KMS-11 (cell line): Measurements from ENCODE around the gene RNF19B.

Experiments
- H2AFZ ChIP-seq: fragments of 200-600 bp; sonication (generic); 2 replicates; pipeline ENCODE4 v1.6.1; 2016; ENCODE audit warnings: antibody characterized with exemption, mixed run types, low read depth
- H3K27ac ChIP-seq: fragments of 200-600 bp; sonication (generic); 2 replicates; pipeline ENCODE4 v1.6.1; 2016; ENCODE audit warnings: mild to moderate bottlenecking, mixed run types
- H3K27me3 ChIP-seq: fragments of 200-600 bp; sonication (generic); 2 replicates; pipeline ENCODE4 v1.6.1; 2017; ENCODE audit warnings: mild to moderate bottlenecking, low read depth, mixed run types, moderate library complexity; ENCODE audit not compliant: insufficient read depth
- H3K36me3 ChIP-seq: fragments of 200-600 bp; sonication (generic); 2 replicates; pipeline ENCODE4 v1.6.1; 2017; ENCODE audit warnings: mild to moderate bottlenecking, mixed run types; ENCODE audit not compliant: insufficient read depth
- H3K4me1 ChIP-seq: fragments of 200-600 bp; sonication (generic); 2 replicates; pipeline ENCODE4 v1.6.1; 2016; ENCODE audit warnings: mild to moderate bottlenecking, low read depth, mixed run types; ENCODE audit not compliant: poor library complexity, severe bottlenecking
- H3K4me2 ChIP-seq: fragments of 200-600 bp; sonication (generic); 2 replicates; pipeline ENCODE4 v1.7.0; 2016; ENCODE audit warnings: mild to moderate bottlenecking, mixed run types
- H3K4me3 ChIP-seq: fragments of 200-600 bp; sonication (generic); IDR thresholded peaks from 2 replicates; pipeline ENCODE4 v1.6.1; 2017; ENCODE audit warnings: low read depth, low read length, mixed read lengths; ENCODE audit not compliant: insufficient read depth
- H3K79me2 ChIP-seq: fragments of 200-600 bp; sonication (generic); 2 replicates; pipeline ENCODE4 v1.6.1; 2016; ENCODE audit warnings: low read depth, mixed run types; ENCODE audit not compliant: insufficient read depth
- H3K9ac ChIP-seq: fragments of 200-600 bp; sonication (generic); 2 replicates; pipeline ENCODE4 v1.6.1; 2016; ENCODE audit warnings: mild to moderate bottlenecking, mixed run types
- H4K20me1 ChIP-seq: fragments of 200-600 bp; sonication (generic); 2 replicates; pipeline ENCODE4 v1.6.1; 2016; ENCODE audit warnings: mild to moderate bottlenecking, mixed run types; ENCODE audit not compliant: insufficient read depth
- TF ChIP-seq, protein P1 (sequence below): fragments of 200-600 bp; sonication (generic); conservative IDR thresholded peaks from 2 replicates; pipeline ENCODE4 v1.6.1; 2017; ENCODE audit warnings: low read depth, mild to moderate bottlenecking, antibody characterized with exemption, low read length, moderate library complexity, mixed read lengths

RNF19B gene

DNA sequence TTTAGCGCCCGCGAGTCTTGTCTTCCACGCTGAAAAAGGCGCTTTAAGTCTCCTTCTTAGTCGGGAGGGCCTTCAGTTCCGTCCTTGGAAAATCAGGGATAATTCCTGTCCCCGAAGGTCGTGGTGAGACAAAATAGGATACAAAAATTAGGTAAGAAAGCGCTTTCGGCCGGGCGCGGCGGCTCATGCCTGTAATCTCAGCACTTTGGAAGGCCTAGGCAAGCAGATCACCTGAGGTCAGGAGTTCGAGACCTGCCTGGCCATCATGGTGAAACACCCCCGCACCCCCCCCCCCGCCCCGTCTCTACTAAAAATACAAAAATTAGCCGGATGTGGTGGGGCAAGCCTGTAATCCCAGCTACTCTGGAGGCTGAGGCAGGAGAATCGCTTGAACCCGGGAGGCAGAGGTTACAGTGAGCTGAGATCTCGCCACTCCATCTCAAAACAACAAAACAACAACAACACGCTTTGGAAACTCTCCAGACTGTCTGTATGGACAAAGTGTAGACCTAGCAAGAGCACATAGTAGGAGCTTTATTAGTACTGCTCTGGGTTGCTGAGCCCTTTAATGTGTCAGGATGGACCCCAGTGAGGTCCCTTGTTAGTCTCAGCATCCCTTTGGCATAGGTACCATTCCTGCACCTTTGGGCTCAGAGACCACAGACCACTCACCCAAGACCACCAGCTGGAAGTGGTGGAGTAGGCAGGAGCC is 62.6 kb downstream of the RNF19B start:
- H3K36me3 ChIP-seq, result no peaks in the 10 kb centered on the region
- H3K4me3 ChIP-seq, result no peak overlapping the region
- peak overlapping the region; percentile 76 for H2AFZ ChIP-seq
- peak overlapping the region; percentile 44; the same call in 1 of the 2 replicates for H3K9ac ChIP-seq
- TF ChIP-seq, protein P1, sequence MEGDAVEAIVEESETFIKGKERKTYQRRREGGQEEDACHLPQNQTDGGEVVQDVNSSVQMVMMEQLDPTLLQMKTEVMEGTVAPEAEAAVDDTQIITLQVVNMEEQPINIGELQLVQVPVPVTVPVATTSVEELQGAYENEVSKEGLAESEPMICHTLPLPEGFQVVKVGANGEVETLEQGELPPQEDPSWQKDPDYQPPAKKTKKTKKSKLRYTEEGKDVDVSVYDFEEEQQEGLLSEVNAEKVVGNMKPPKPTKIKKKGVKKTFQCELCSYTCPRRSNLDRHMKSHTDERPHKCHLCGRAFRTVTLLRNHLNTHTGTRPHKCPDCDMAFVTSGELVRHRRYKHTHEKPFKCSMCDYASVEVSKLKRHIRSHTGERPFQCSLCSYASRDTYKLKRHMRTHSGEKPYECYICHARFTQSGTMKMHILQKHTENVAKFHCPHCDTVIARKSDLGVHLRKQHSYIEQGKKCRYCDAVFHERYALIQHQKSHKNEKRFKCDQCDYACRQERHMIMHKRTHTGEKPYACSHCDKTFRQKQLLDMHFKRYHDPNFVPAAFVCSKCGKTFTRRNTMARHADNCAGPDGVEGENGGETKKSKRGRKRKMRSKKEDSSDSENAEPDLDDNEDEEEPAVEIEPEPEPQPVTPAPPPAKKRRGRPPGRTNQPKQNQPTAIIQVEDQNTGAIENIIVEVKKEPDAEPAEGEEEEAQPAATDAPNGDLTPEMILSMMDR, result no peak
- H3K27me3 ChIP-seq, result no peaks in the 10 kb centered on the region
- H3K4me1 ChIP-seq, result no peaks in the 10 kb centered on the region
- no peaks in the 10 kb centered on the region for H4K20me1 ChIP-seq
- no peaks in the 10 kb centered on the region for H3K79me2 ChIP-seq
- no peak overlapping the region for H3K27ac ChIP-seq
- peak overlapping the region; percentile 68 for H3K4me2 ChIP-seq

DNA sequence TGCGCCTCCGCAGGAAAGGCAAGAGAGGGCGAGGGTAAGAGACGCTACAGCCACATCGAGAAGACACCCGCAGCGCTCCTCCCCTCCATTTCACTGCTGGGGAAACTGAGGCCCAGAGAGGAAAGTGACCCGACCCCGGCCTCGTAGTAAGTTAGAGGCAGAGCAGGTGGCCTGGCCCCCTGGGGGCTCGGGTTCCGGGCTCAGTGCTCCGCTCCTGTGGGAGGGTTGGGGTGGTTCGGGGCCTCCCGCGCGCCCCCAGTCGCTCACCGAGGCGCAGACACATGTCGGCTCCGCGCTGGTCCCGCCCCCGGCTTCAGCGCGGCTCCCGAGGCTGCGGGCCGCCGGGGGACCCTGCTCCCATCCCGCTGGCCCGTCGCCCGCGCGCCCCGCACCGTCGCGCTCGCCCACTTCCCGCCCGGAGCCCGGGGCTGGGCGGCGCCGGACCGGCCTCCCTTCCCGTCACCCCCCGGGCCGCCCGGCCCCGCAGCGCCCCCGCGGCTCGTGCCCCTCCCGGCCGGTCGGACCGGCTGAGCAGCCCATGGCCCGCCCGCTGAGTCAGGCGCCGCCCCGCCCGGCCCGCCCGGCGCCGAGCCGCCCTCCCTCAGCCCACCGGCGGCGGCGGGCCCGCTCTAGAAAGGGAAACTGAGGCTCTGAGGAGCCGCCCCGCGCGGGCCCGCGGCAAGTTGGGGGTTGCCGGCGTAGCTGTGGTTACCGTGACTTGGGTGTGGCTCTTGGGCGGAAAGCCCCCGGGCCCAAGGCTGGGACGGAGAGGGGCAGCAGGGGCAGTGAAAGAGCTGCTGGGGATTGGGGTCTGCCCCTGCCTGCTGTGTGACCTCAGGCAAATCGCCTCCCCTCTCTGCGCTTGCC is 63.4 kb downstream of the RNF19B start, which contains the start of gene TMEM54:
Gene TMEM54 (minus strand): TSS at position 434 of the 867 bp plus-strand sequence. CDS start 151 bp downstream, at position 283.
- peak within 1 kb of the TSS; percentile 76 for H2AFZ ChIP-seq
- peak within 1 kb of the TSS; percentile 44; the same call in 1 of the 2 replicates for H3K9ac ChIP-seq
- no peaks in the 10 kb centered on the region for H3K4me1 ChIP-seq
- peak within 1 kb of the TSS; percentile 68 for H3K4me2 ChIP-seq
- no peaks in the 10 kb centered on the region for H3K27me3 ChIP-seq
- TF ChIP-seq, protein P1, result no peak
- H3K36me3 ChIP-seq, result no peaks in the 10 kb centered on the region
- no peaks in the 10 kb centered on the region for H4K20me1 ChIP-seq
- no peaks in the 10 kb centered on the region for H3K79me2 ChIP-seq
- H3K27ac ChIP-seq, result no peak within 1 kb of the TSS
- H3K4me3 ChIP-seq, result peak within 1 kb of the TSS; percentile 51

DNA sequence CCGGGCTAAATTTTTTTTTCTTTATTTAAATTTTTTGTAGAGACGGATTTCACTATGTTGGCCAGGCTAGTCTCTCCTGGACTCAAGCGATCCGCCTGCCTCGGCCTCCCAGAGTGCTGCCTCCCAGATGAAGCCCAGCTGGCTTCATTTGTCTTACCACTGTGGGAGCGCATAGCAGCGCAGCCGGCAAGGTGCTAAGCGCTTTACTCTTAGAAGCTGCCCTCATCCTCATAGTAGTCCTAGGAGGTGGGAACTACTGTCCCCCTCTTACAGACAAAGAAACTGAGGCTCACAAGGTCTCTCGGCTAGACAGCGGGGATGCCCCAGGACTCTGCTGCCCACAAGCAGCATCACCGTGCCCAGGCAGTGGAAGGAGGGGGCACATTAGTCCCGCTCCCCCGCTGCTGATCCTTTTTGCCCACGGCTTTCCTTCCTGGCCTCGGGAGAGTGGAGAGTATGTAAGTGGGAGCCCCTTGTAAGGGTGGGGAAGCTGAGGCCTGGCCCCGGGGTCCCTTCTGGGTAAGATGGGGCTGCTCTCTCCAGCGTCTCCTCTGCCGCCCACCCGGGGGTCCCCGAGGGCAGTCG is 64.1 kb downstream of the RNF19B start:
- Histone ChIP-seq H3K79me2 (no peaks in the 10 kb centered on the region), H3K4me2 (peak overlapping the region; percentile 39; the same call in 1 of the 2 replicates), H3K4me1 (no peaks in the 10 kb centered on the region), H3K36me3 (no peaks in the 10 kb centered on the region), H3K4me3 (peak overlapping the region; percentile 51), H4K20me1 (no peaks in the 10 kb centered on the region), H3K9ac (peak overlapping the region; percentile 37; the same call in 1 of the 2 replicates), H2AFZ (peak overlapping the region; percentile 41), H3K27ac (no peak overlapping the region), H3K27me3 (no peaks in the 10 kb centered on the region)
- TF ChIP-seq, protein P1, result no peak

DNA sequence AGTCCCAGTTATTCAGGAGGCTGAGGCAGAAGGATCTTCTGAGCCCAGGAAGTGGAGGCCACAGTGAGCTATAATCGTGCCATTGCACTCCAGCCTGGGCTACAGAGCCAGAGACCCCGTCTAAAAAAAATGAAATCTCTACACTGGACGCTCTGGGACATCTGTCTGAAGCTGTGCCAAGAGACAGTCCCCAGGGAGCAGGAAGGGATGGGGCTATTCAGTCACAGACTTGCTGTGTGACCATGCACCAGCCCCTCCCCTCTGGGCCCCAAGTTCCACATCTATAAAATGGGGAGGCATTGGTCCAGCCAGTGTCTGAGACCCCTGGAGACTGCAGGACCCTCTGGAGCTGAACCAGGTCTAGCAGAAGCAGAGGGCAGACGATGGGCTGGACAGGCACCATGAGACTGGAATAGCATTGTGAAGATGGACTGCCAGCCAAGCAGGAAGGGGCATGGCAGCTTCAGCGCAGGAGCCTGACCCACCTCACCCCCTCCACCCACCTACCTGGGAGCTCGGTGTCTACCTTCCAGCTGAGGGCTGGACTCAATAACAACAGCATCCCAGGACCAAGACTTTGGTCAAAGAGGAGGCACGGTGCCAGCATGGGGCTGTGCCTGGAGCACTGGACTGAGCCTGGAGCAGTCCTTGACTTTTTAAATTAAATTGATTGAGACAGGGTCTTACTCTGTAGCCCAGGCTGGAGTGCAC is 64.9 kb downstream of the RNF19B start:
- no peaks in the 10 kb centered on the region for H3K4me1 ChIP-seq
- H3K27ac ChIP-seq, result no peak overlapping the region
- no peak overlapping the region for H3K4me3 ChIP-seq
- no peak overlapping the region for H3K4me2 ChIP-seq
- no peak overlapping the region for H2AFZ ChIP-seq
- no peak overlapping the region for H3K9ac ChIP-seq
- H3K36me3 ChIP-seq, result no peaks in the 10 kb centered on the region
- H3K27me3 ChIP-seq, result no peaks in the 10 kb centered on the region
- H3K79me2 ChIP-seq, result no peaks in the 10 kb centered on the region
- H4K20me1 ChIP-seq, result no peaks in the 10 kb centered on the region
- TF ChIP-seq, protein P1, result no peak
